Activated naive CD4-positive, alpha-beta T cell treated with anti-CD3 and anti-CD28 coated beads, Interleukin-2, amount 10 ng/mL, durations not matched to agents 7 days and 5 days (primary cell): ENCODE results near the gene VAV2.

ENCODE experiments used
- CTCF ChIA-PET: fragments of 350-600 bp; sonication (Branson Sonifier 250); formaldehyde crosslinking; loops from one replicate; lab custom pipeline; 2021; ENCODE audit warnings: antibody characterized with exemption; lab: Charles Lee
- DNase-seq: peaks from one replicate; pipeline ENCODE4 v3.0.0-alpha.2; 2020
- H3K27ac Mint-ChIP-seq: one replicate; pipeline ENCODE4 v1.8.0; 2021; ENCODE audit warnings: mild to moderate bottlenecking, moderate library complexity, mixed read lengths
- H3K27me3 Mint-ChIP-seq: one replicate; pipeline ENCODE4 v1.8.0; 2021; ENCODE audit warnings: mild to moderate bottlenecking, mixed read lengths
- H3K36me3 Mint-ChIP-seq: one replicate; pipeline ENCODE4 v1.8.0; 2021; ENCODE audit warnings: mixed read lengths
- H3K4me1 Mint-ChIP-seq: one replicate; pipeline ENCODE4 v1.8.0; 2021; ENCODE audit warnings: mixed read lengths
- H3K4me3 Mint-ChIP-seq: one replicate; pipeline ENCODE4 v1.8.0; 2021; ENCODE audit warnings: mild to moderate bottlenecking, moderate library complexity, mixed read lengths
- H3K9me3 Mint-ChIP-seq: one replicate; pipeline ENCODE4 v1.8.0; 2021; ENCODE audit warnings: mixed read lengths

VAV2 gene

GRCh38 chr9:133921866-133922265, 70.3 kb downstream of the VAV2 start:
- CTCF ChIA-PET: no interaction called here
- Mint-ChIP-seq H3K4me3 (no peak overlapping the region), H3K9me3 (no peaks in the 10 kb centered on the region), H3K36me3 (no peaks in the 10 kb centered on the region), H3K27me3 (peaks cover 3% of the 10 kb centered on the region), H3K27ac (no peak overlapping the region), H3K4me1 (no peaks in the 10 kb centered on the region)
- no peak for DNase-seq

DNA sequence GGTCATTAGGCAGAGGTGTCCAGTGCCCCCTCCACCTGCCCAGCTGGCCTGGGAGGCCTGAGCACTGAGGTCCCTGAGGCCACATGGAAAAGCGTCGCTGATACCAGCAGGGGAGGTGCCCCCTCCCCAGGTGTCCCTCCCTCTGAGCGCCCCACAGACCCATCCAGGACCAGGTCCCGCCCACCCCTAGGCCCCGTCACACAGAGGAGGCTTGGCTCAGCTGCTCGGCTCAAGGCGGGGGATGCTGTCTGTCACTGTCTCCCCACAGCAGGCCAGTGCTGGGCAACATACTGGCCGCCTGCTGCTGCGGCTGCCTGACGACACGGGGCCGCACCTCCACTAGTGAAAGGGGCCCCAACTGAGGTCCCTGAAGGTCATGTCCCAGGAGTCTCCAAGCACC, 71.7 kb downstream of the VAV2 start:
- no peak for DNase-seq
- CTCF ChIA-PET: no interaction called here
- H3K27me3 Mint-ChIP-seq: peaks cover 3% of the 10 kb centered on the region
- no peaks in the 10 kb centered on the region for H3K4me1 Mint-ChIP-seq
- H3K27ac Mint-ChIP-seq: no peak overlapping the region
- H3K36me3 Mint-ChIP-seq: no peaks in the 10 kb centered on the region
- no peak overlapping the region for H3K4me3 Mint-ChIP-seq
- peaks cover 4% of the 10 kb centered on the region for H3K9me3 Mint-ChIP-seq

DNA sequence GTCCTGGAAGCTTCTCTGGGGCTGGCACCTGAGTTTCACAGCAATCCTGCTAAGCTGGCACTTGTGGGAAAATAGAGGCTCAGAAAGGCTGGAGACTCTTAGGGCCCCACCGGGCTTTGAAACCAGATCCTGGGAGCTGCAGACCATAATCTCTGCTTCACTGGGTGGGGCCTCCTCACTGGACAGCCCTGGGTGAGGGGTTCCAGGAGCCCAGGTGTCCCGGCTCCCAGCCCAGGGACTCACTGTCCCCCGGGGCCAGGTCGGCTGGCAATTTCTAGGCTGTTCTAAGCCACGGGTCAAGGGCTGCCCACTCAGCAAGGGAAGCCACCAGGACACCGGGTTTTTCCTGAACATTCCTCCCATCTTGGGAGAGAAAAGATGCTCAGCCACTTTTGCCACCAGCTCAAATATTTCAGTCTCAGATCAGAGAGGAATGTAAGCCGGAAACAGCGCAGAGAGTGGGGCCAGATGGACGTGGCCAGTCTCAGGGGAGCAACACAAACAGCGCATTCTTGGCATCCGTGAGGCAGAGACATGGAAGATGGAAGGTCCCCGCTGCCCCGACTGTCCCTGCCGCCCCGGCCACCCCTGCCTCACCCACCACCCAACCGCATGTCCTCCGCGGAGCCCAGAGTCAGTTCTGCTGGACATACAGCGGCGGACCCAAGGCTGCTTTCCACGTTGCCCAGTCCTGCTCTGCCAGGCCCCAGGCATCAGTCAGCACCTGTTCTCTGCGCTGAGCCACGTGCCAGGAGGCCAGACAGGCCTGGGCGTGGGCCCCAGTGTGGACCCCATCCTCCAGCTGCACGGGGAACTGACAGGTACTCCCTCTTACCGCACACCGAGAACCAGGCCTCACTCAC, 72.6 kb downstream of the VAV2 start:
- no peak for DNase-seq
- H3K27me3 Mint-ChIP-seq: peaks cover 3% of the 10 kb centered on the region
- H3K36me3 Mint-ChIP-seq: no peaks in the 10 kb centered on the region
- CTCF ChIA-PET: no interaction called here
- no peaks in the 10 kb centered on the region for H3K4me1 Mint-ChIP-seq
- H3K9me3 Mint-ChIP-seq: peaks cover 5% of the 10 kb centered on the region
- no peak overlapping the region for H3K4me3 Mint-ChIP-seq
- H3K27ac Mint-ChIP-seq: no peak overlapping the region

DNA sequence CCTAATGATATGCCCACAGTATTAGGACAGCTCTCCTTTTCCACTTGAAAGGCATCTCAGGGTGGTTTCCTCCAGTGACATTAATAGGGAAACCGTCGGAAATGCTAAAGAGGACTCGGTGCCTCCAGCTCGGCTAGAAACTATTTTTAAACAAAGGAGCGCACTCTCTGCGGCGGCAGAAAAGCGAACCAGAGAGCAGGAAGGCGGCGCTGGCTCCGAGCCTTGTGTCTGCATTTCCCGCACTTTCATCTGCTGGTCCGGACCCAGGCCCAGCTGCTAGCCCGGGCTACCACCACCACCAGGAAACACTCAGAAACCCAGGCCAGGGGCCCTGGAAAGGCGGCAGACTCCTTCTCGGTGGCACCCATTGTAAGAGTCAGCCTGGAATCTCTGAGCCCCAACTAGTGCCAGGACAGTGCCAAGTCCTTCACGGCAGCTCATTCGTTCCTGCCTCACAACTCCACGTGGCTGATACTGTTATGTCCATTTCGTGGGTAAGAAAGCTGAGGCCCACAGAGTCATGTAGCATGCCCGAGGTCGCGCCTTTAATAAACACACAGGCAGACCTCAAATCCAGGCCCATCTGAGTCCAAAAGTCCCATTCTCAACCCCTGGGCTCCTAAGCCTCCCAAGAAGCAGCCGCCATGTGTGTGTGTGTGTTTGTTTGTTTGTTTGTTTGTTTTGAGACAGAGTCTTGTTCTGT, 73.9 kb downstream of the VAV2 start:
- H3K4me3 Mint-ChIP-seq: no peak overlapping the region
- CTCF ChIA-PET: interaction anchor here (0.6 kb wide), 1 partner anchor 12 kb away, joined by 4 read pairs; no protein-coding TSS in a partner anchor
- H3K36me3 Mint-ChIP-seq: no peaks in the 10 kb centered on the region
- peaks cover 3% of the 10 kb centered on the region for H3K27me3 Mint-ChIP-seq
- no peaks in the 10 kb centered on the region for H3K4me1 Mint-ChIP-seq
- no peak overlapping the region for H3K27ac Mint-ChIP-seq
- H3K9me3 Mint-ChIP-seq: peaks cover 5% of the 10 kb centered on the region
- no peak for DNase-seq

- peaks cover 8% of the 10 kb centered on the region for H3K27me3 Mint-ChIP-seq
- no peaks in the 10 kb centered on the region for H3K4me1 Mint-ChIP-seq
- H3K36me3 Mint-ChIP-seq: no peaks in the 10 kb centered on the region
- no peak overlapping the region for H3K4me3 Mint-ChIP-seq
- no peak overlapping the region for H3K27ac Mint-ChIP-seq
- DNase-seq: no peak
- CTCF ChIA-PET: interaction anchor here (0.6 kb wide), 1 partner anchor 11 kb away, joined by 4 read pairs; no protein-coding TSS in a partner anchor
- peaks cover 5% of the 10 kb centered on the region for H3K9me3 Mint-ChIP-seq
Observed at GRCh38 chr9:133917375-133917774, 74.7 kb downstream of the VAV2 start.

GRCh38 chr9:133916159-133916541, 76.0 kb downstream of the VAV2 start:
- Mint-ChIP-seq H3K9me3 (peaks cover 5% of the 10 kb centered on the region), H3K4me3 (no peak overlapping the region), H3K4me1 (no peaks in the 10 kb centered on the region), H3K27me3 (peaks cover 8% of the 10 kb centered on the region), H3K36me3 (no peaks in the 10 kb centered on the region), H3K27ac (no peak overlapping the region)
- no peak for DNase-seq
- CTCF ChIA-PET: no interaction called here

DNA sequence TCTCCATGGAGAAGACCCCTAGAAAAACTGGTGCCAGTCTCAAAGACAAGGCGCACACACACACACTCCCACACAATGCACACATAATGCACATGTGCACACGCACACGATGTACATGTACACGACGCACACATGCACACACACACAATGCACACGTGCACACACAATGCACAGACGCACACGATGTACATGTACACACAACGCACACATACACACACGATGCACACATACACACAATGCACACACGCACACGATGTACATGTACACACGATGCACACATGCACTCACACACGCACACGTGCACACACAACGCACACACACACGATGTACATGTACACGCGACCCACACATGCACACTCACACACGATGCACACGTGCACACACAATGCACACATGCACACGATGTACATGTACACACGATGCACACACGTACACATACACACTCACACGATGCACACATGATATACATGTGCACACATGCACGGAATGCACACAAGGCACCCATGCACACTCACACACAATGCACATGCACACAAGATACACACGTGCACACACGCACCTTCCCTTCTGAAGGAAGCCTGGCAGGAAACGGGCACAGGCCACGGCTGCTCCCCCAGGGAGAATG, 76.5 kb downstream of the VAV2 start:
- H3K4me3 Mint-ChIP-seq: no peak overlapping the region
- no peak for DNase-seq
- H3K36me3 Mint-ChIP-seq: no peaks in the 10 kb centered on the region
- H3K27ac Mint-ChIP-seq: no peak overlapping the region
- H3K27me3 Mint-ChIP-seq: peaks cover 8% of the 10 kb centered on the region
- H3K9me3 Mint-ChIP-seq: peaks cover 5% of the 10 kb centered on the region
- no peaks in the 10 kb centered on the region for H3K4me1 Mint-ChIP-seq
- CTCF ChIA-PET: no interaction called here

DNA sequence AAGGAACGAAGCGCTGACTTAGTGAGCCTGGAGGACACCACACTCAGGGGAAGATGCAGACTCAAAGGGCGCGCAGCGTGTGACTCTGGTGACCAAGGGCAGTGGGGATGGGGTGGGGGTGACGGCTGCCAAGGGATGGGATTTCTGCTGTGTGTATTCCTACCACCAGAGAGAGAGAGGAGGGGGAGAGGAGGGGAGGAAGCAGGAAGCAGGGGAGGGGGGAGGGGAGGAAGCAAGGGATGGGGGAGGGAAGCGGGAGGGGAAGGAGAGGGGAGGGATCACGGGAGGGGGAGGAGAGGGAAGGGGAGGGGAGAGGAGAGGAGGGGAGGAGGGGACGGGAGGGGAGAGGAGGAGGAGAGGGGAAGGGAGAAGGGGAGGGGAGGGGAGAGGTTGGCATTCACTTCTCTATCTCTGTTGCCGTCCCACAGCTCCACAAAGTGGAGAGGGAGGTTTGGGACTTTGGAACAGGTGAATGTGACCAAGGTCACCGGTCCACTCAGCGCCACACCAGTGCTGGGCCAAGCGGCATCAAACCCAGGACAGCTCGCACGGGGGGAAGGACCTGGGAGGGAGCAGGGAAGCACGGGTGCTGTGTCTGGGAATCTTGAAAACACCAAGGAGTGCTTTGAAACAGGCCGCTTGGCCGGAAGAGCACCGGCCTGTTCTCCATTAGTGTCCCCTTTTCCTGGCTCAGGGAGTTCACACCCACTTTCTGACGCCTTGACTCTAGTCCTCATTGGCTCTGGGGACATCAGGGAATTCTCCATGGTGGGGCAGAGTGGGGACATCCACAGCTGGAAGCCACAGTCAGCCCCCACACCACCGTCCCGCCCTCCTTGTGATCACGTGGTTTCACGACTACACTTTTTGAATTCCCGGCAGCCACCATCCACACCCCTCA, 77.4 kb downstream of the VAV2 start:
- H3K27me3 Mint-ChIP-seq: peaks cover 8% of the 10 kb centered on the region
- H3K4me1 Mint-ChIP-seq: no peaks in the 10 kb centered on the region
- CTCF ChIA-PET: no interaction called here
- DNase-seq: no peak
- H3K4me3 Mint-ChIP-seq: no peak overlapping the region
- no peaks in the 10 kb centered on the region for H3K36me3 Mint-ChIP-seq
- H3K9me3 Mint-ChIP-seq: peaks cover 5% of the 10 kb centered on the region
- no peak overlapping the region for H3K27ac Mint-ChIP-seq

GRCh38 chr9:133913571-133914369, 78.4 kb downstream of the VAV2 start:
- CTCF ChIA-PET: no interaction called here
- Mint-ChIP-seq H3K4me1 (no peaks in the 10 kb centered on the region), H3K9me3 (peaks cover 5% of the 10 kb centered on the region), H3K4me3 (no peak overlapping the region), H3K36me3 (no peaks in the 10 kb centered on the region), H3K27ac (no peak overlapping the region), H3K27me3 (peaks cover 5% of the 10 kb centered on the region)
- DNase-seq: no peak

- peaks cover 5% of the 10 kb centered on the region for H3K27me3 Mint-ChIP-seq
- H3K4me1 Mint-ChIP-seq: no peaks in the 10 kb centered on the region
- no peak for DNase-seq
- H3K9me3 Mint-ChIP-seq: peaks cover 5% of the 10 kb centered on the region
- H3K4me3 Mint-ChIP-seq: no peak overlapping the region
- H3K36me3 Mint-ChIP-seq: no peaks in the 10 kb centered on the region
- CTCF ChIA-PET: interaction anchor here (0.6 kb wide), 1 partner anchor 13 kb away, joined by 3 read pairs; no protein-coding TSS in a partner anchor
- H3K27ac Mint-ChIP-seq: no peak overlapping the region
Observed at GRCh38 chr9:133910855-133911514, 81.1 kb downstream of the VAV2 start.

DNA sequence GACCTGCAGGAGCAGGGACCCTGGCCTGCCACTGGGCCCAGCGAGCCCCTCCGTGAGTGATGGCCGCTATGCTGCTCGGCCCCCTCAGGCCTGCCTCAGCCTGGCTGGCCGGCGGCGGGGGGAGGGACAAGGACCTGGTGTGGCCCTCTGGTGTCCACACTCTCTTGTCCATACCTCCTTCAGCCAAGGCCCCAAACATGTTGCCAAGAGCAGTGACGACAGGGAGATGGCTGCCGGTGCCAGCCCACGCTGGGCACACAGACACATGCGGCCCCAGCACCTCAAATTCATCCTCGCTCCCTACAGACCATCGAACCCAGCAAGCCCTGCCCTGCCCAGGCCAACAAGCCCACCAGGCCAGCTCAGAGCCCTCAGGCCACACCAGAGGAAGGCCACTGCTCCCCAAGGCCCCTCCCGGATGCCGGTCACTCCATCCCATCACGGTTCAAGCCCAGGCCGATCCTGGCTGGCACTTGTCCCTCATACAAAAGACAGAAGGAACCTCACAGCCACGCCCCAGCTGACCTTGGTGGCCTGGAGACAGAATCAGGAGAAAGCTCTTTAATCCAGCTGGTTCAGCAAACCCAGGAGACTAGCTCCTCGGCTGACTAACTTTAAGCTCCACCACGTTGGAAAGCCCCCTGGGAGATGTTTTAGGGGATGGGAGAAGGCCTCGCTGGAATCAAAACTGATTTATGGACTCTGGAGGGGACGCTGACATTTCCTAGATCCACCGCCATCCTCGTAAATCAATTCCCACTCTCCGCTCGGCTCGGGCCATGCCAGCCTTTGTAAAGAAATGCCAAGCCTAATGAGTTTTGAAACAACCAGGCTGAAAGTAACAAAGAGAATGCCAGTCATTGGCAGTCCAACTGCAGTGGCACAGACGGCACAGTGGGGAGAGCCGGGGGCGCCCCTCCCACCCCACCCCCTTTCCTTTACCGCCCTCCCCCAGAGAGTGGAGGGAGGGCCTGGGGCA, 84.9 kb downstream of the VAV2 start:
- no peak for DNase-seq
- CTCF ChIA-PET: no interaction called here

DNA sequence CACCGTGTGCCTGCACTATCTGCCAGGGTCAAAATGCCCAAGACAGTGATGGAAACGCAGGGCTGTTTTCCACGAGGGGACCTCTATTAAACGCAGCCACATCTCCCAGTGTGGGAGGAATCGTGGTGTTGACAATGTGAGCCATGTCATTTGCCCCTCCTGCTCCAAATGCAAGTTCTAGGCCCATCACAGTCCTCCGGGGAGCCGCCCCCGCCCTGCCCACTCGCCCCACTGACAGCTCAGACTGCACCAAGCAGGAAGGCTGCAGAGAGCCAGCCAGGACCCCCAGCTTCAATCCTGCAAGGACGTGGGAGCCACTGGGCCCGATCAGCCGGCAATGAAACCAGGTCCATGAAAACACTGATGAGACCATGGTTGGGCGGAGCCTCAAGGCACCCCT, 85.9 kb downstream of the VAV2 start:
- Mint-ChIP-seq H3K36me3 (no peaks in the 10 kb centered on the region), H3K4me1 (no peaks in the 10 kb centered on the region), H3K27ac (no peak overlapping the region), H3K9me3 (no peaks in the 10 kb centered on the region), H3K27me3 (no peaks in the 10 kb centered on the region), H3K4me3 (no peak overlapping the region)
- CTCF ChIA-PET: interaction anchor here (0.6 kb wide), 1 partner anchor 11 kb away, joined by 4 read pairs; no protein-coding TSS in a partner anchor
- DNase-seq: no peak

More for the DNA sequence above, 84.9 kb downstream of the VAV2 start:
- Mint-ChIP-seq H3K27me3 (no peaks in the 10 kb centered on the region), H3K4me1 (no peaks in the 10 kb centered on the region), H3K4me3 (no peak overlapping the region), H3K9me3 (no peaks in the 10 kb centered on the region), H3K36me3 (no peaks in the 10 kb centered on the region), H3K27ac (no peak overlapping the region)
